HL-60/S4 treated with retinoic acid at 250 ng/mL for 4 days and 3 days (cell line): ENCODE measurements around the gene FYB1.

Source experiments
- in situ Hi-C: fragments of 300-500 bp; cut with MboI; formaldehyde crosslinking; loops from 2 replicates; pipeline ENCODE4 v1.7.0; 2022; ENCODE audit warnings: low sequenced_read_pairs

Gene FYB1

DNA sequence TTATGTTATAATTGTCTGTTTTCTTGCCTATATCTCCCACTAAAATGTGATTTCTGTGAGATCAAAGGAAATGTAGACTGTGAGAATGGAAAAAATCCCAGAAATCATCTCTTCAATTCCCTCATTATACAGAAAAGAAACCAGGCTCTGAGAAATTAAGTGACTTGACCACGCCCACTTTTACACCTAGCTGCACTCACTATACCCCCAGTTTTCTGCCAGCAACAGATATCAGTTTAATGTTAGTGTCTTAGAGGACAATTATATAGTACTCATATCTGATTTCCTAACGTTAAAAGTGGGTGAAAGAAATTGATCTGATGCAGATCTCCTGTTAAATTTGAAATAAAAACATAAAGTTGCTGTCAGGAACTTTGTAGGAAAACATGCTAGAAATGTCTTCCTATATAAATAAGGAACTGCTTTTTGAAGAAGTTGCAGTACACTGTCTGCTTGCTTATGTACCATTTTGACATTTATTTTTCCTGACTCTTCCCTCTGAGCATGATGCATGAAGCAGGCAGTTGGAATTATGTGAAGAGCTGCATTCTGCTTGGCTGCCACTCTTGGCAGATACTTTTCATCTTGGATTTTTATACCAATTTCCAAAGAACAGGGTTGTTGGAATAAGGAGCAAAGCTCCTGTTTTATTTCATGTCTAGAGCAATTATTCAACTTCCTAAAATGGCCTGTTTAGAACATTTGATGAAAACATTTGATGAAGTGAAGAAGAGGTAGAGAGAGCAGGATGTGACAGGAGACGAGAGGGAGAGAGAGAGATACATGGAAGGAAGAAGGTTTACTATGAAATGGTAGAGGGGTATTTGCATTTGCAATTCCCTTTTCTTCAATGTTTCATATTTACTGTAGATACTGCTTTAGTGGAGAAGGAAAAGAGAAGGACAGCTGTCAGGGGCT is 87.9 kb downstream of the FYB1 start:
- in situ Hi-C loops = no loop called here

DNA sequence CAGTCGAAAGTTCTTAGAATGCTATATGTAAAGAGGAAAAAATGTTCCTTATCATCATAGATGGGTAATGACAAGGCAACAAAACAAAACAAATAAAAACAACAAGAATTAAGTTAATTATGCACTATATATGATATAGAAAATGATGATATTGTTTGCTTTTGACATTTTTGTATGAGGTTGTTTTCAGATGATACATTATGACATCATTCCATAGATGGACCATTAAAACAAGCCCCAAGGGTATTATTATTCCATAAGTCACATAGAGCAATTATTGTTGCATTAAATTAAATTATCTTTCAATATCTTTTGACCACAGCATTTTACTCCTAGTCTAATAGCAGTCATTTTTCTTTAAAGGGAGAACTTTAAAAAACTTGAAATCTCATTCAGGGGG is 88.6 kb downstream of the FYB1 start:
- in situ Hi-C loops = no loop called here

DNA sequence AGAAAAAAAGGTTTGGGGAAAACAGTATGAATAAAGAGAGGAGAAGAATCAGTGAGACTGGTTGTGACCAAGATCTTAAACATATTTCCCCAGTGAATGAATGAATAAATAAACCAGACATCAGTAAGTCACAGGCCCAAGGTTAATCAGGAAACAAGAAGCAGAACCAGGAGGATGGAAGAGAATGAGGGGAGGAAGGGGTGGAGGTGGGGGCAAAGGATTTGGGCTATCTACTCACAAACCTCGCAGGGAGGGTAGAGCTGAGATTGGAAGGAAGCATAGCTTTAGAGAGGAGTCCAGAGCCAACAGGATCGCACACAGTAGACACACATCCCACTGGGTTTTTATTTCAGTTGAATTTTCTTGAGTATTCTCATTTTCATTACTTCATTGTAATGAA is 97.4 kb downstream of the FYB1 start:
- in situ Hi-C loops = no loop called here

DNA sequence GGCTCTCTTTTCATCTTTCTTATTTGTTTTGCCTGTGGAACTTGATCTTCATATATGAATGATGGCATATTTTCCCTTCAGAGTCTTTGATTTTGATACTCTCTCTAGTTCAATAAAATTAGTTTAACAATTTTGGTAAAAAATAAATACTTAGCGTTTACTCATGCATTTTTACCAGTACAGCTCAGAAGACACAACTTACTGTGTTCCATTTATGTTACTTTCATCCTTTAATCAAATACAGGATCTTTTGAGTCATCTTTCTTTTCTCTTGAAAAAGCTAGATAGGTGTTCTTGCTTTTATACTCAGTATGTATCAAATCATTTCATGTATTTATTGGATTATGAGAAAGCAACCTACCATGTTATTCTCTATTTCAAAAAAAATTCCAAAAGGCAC is 98.0 kb downstream of the FYB1 start:
- in situ Hi-C loops = no loop called here

DNA sequence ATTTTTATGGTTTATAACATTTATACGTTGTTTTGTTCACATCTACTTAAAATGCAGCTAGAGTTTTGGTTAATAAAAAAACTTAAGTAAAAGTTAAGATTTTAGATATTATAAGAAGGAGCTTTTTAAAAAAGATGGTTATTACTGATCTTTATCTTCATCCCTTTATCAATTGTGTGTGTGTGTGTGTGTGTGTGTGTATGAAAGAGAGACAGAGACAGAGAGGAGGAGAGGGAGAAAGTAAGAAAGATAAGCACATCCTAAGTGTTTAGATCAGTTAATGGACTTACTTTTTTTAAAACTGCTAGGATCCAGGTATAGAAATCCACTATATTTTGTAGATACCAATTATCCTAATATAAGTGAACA is 99.3 kb downstream of the FYB1 start:
- in situ Hi-C loops = no loop called here

DNA sequence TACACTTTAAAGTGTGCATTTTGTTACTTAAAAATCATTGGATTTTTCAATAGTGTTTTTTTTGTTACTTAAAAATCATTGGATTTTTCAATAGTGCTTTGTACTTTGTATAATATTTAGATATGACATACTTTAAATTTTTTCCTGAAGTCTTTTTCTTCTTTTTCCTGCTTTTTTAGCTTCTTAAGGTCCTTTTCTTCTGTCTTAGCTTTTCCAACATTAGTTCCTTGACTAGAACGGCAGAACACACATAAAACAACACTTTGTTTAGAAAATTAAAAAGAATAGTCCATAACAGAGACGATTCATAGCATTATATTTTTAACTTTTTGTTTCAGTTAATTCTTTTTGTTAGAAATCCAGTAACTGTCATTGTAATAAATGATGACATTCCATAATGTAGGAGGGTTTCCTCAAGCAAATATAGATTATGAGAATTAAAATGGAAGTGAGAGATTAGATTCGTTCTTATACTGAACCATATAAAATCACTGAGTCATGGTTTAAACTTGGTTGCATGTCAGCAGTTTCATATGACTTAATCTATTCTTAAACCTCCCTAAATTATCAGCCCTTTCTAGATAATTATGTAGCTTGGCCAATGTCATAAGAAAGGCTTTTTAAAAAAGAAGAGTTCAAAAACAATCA is 99.8 kb downstream of the FYB1 start:
- in situ Hi-C loops = no loop called here

DNA sequence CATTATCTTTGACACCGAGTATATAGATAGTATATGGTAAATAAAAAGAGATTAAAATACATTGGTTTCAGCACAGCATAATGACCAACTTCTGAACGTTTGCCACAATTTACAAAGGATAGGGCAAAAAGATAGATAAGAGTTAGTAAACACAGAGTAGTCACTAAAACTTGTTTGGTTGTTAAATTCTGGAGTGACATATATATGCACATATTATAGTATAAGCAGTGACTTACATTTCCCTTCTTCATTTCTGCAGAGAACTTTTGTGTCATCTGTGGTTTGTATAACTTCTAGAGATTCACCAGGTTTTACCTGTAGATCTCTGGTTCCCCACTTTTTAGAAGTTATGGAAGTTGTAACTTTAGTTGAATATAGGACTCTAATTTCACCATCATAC is 100.7 kb downstream of the FYB1 start:
- in situ Hi-C loops = no loop called here

- in situ Hi-C loops = no loop called here
Observed at GRCh38 chr5:39117401-39117800, 102.0 kb downstream of the FYB1 start.

GRCh38 chr5:39116344-39117170 is 102.8 kb downstream of the FYB1 start:
- in situ Hi-C loops = no loop called here

- in situ Hi-C loops = no loop called here
Observed at GRCh38 chr5:39115644-39116343, 103.6 kb downstream of the FYB1 start.

- in situ Hi-C loops = no loop called here
Observed at GRCh38 chr5:39114155-39114554, 105.2 kb downstream of the FYB1 start.

DNA sequence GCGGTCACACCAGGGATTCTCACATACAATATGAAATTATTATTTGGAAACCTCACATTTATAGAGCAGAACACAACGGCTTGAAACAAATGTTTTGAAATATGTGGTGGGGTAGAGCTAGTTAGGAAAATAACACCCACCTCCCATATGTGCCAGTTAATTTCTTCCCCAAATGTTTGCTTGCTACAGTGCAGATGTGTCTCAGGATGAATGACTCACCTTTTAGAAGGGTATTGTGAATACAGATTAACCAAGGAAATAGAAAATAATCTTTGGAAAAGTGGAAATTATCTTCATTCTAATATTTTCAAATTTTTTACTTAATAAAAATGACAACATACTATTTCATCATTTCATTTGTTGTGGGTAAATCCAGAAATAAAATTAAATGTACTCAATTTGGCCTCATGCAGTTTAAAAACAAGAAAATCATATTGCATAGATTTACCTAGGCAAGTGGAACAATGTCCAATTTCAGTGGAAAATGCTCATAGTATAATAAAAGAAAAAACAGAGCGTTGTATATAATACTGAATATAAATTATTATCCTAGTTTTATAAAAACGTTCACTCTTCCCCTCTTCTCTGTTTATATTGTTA is 105.9 kb downstream of the FYB1 start:
- in situ Hi-C loops = no loop called here

GRCh38 chr5:39109606-39110005 is 109.8 kb downstream of the FYB1 start:
- in situ Hi-C loops = no loop called here

DNA sequence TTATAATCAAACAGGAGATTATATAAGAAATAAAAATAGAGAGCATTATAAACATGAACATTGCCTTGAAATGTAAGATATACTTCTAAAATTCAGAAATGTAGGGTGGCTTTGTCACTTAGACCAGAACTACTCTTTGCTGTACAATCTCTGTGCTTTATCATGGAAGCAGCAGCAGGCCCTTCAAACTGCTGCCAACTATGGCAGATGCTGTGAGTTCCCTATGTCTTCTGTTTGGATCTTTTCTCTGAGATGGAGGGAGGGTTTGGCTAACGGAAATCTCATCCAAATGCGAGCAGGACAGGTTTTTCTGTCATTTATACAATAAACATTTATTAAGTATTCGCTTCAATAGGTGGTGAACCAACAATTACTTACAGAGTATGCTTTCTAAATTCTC is 110.4 kb downstream of the FYB1 start:
- in situ Hi-C loops = no loop called here

- in situ Hi-C loops = no loop called here
Observed at GRCh38 chr5:39107350-39107749, 112.0 kb downstream of the FYB1 start.

DNA sequence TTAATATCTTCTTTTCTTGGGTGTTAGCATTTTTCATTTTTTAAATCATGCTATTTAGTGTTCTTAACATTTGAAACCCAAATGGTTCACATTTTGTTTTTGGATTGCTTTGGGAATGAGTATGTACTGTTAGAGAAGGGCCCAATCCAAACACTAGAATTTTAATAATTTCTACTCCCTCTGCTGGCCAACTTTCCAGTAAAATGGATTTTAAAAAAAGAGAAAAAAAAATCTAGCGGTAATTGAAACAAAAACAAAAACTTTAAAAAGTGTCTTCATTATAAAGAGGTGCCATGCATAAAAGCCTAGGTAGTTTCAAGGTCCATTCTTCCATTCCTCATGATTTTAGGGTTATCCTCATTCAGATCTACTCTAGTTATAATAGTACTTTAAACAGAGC is 113.0 kb downstream of the FYB1 start:
- in situ Hi-C loops = no loop called here

GRCh38 chr5:39104221-39104620 is 115.1 kb downstream of the FYB1 start:
- in situ Hi-C loops = no loop called here

- in situ Hi-C loops = no loop called here
Observed at GRCh38 chr5:39102684-39103155, 116.6 kb downstream of the FYB1 start.

- in situ Hi-C loops = no loop called here
Observed at GRCh38 chr5:39100851-39101396, 118.4 kb downstream of the FYB1 start.

GRCh38 chr5:39100301-39100850 is 119.0 kb downstream of the FYB1 start:
- in situ Hi-C loops = no loop called here
